GM12864 (cell line): ENCODE data around the gene XIRP2.

Source experiments
- DNase-seq: peaks from one replicate; pipeline ENCODE4 v3.0.0-alpha.2; 2011; ENCODE audit warnings: low read depth
- H3K4me3 ChIP-seq: 2 replicates; pipeline ENCODE4 v1.5.1; 2011; ENCODE audit warnings: mild to moderate bottlenecking, low read depth, low read length, control low read depth
- TF ChIP-seq, protein P1 (sequence below): IDR thresholded peaks from 2 replicates; pipeline ENCODE4 v1.5.1; 2011; ENCODE audit warnings: low read depth, mild to moderate bottlenecking, moderate library complexity, low read length, control low read depth, inconsistent platforms; ENCODE audit errors: missing control alignments

Gene XIRP2

DNA sequence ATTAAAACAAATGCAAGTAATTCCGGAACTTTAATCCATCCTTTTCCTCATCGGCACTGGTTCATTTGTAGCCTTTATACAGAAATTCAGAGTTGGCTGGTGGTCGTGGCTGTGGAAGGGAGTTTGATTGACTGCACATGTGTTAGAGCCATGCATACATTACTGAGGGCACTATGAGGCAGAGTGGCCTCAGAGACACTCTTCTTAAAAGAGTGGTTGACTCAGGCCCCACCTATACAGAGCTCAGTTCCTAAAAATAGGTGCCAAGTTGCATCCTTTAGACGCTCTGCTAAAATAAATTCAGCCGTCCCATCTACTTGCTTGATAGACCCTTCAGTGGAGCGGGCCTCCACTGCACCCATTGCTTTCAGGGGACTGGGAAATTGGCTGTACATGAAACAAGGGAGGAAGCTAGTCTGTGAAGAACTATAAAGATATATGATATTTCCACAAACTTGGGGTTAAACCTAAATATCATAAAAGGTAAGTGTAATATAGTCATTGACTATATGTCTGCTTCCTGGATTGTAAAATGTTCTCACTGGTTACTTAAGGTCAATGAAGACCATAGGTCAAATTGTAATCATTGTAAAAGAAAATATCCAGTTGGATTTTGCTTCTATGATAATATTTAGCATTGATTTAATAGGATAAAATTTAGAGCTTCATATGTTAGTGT lies 298.9 kb downstream of the XIRP2 start:
- no peak for DNase-seq
- no peak overlapping the region for H3K4me3 ChIP-seq
- TF ChIP-seq, protein P1, sequence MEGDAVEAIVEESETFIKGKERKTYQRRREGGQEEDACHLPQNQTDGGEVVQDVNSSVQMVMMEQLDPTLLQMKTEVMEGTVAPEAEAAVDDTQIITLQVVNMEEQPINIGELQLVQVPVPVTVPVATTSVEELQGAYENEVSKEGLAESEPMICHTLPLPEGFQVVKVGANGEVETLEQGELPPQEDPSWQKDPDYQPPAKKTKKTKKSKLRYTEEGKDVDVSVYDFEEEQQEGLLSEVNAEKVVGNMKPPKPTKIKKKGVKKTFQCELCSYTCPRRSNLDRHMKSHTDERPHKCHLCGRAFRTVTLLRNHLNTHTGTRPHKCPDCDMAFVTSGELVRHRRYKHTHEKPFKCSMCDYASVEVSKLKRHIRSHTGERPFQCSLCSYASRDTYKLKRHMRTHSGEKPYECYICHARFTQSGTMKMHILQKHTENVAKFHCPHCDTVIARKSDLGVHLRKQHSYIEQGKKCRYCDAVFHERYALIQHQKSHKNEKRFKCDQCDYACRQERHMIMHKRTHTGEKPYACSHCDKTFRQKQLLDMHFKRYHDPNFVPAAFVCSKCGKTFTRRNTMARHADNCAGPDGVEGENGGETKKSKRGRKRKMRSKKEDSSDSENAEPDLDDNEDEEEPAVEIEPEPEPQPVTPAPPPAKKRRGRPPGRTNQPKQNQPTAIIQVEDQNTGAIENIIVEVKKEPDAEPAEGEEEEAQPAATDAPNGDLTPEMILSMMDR = no peak

- TF ChIP-seq, protein P1 = no peak
- H3K4me3 ChIP-seq = no peak overlapping the region
- no peak for DNase-seq
Observed at GRCh38 chr2:167187978-167188967, 300.0 kb downstream of the XIRP2 start.

DNA sequence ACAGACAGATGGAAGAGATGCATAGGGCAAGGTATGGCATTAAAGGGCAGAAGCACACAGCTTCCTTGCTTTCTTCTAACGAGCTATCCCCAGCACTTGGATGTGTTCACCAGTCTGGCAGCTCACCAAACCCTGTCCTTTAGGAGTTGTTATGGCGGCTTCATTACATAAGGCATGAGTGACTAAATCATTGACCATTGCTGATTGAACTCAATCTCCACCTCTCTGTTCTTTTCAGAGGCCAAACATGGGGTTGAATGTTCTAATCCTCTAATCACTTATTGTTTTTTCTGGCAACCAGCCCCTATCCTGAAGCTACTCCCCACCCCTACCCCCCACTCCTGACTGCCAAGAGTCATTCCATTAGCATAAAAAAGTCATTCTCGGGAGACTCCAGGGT lies 301.8 kb downstream of the XIRP2 start:
- H3K4me3 ChIP-seq = no peak overlapping the region
- TF ChIP-seq, protein P1 = no peak
- no peak for DNase-seq

DNA sequence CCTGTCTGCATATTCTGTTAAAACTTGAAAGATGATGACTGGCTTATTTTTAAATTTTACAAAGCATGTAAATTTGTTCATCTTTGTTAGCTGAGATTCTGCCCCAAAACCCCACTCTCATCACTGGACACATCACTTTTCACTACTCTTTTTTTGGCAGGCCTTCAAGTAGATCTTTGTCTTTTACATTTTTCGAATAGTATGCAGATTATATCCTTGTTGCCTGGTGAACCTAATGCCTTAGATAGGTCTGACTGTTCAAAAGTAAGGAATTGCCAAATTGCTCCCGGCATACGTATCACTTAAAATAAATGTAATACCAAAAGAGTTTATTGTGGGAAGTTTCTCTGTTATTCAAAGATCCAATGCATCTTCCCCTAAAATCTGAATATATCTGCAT lies 303.3 kb downstream of the XIRP2 start:
- no peak for DNase-seq
- H3K4me3 ChIP-seq = no peak overlapping the region
- TF ChIP-seq, protein P1 = no peak

DNA sequence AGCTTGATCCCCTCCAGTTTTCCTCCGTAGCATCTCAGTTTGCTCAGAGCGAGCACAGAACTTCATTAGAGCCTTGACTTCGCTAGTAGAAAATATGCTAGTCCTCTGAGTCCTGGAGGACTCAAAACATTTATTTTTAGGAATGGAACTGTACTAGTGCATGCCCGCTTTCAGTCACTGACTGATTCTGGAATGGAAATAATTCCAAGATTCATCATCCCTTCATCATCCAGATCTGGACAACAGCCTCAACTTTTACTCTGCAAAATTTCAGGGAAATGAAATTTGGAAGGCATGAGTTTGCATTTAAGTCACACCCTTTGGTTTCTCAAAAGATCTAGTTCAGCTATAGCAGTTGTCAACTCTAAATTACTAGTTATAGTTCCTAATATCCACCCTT lies 304.6 kb downstream of the XIRP2 start:
- TF ChIP-seq, protein P1 = no peak
- no peak overlapping the region for H3K4me3 ChIP-seq
- no peak for DNase-seq

GRCh38 chr2:167196461-167197252 lies 308.4 kb downstream of the XIRP2 start:
- no peak overlapping the region for H3K4me3 ChIP-seq
- TF ChIP-seq, protein P1 = no peak
- no peak for DNase-seq
